Activated CD8-positive, alpha-beta memory T cell treated with anti-CD3 and anti-CD28 coated beads, Interleukin-2, amount 10 ng/mL, durations not matched to agents 7 days and 5 days (primary cell): ENCODE measurements around the gene CRISPLD2. TPM values are rescaled to one million over a fixed set of nuclear protein-coding genes. Genes with fewer than 3 reads are reported as not detected.

ENCODE experiments used
- ATAC-seq: fragments of 150-1000 bp; cut with Tn5 transposase; one replicate; pipeline ENCODE4 v1.10.0; 2021; ENCODE audit warnings: moderate library complexity
- CTCF ChIA-PET: fragments of 350-600 bp; sonication (Branson Sonifier 250); formaldehyde crosslinking; loops from one replicate; lab custom pipeline; 2021; ENCODE audit warnings: antibody characterized with exemption; lab: Charles Lee
- DNase-seq: peaks from one replicate; pipeline ENCODE4 v3.0.0-alpha.2; 2020
- H3K27ac Mint-ChIP-seq: one replicate; pipeline ENCODE4 v1.8.0; 2021; ENCODE audit warnings: mild to moderate bottlenecking, mixed read lengths
- H3K27me3 Mint-ChIP-seq: one replicate; pipeline ENCODE4 v1.8.0; 2021; ENCODE audit warnings: mixed read lengths
- H3K36me3 Mint-ChIP-seq: one replicate; pipeline ENCODE4 v1.8.0; 2021; ENCODE audit warnings: mild to moderate bottlenecking, mixed read lengths
- H3K4me1 Mint-ChIP-seq: one replicate; pipeline ENCODE4 v1.8.0; 2021; ENCODE audit warnings: mixed read lengths
- H3K4me3 Mint-ChIP-seq: one replicate; pipeline ENCODE4 v1.8.0; 2021; ENCODE audit warnings: mild to moderate bottlenecking, moderate library complexity, mixed read lengths
- H3K9me3 Mint-ChIP-seq: one replicate; pipeline ENCODE4 v1.8.0; 2022; ENCODE audit warnings: low read depth, mixed read lengths
- total RNA-seq, 2 experiments: library from RNA; stranded (reverse); gene quantifications; one replicate each; pipeline ENCODE4 v1.2.3, GENCODE V29; 2021

CRISPLD2 gene
- total RNA-seq, 2 experiments from 2014 or later: not detected

DNA sequence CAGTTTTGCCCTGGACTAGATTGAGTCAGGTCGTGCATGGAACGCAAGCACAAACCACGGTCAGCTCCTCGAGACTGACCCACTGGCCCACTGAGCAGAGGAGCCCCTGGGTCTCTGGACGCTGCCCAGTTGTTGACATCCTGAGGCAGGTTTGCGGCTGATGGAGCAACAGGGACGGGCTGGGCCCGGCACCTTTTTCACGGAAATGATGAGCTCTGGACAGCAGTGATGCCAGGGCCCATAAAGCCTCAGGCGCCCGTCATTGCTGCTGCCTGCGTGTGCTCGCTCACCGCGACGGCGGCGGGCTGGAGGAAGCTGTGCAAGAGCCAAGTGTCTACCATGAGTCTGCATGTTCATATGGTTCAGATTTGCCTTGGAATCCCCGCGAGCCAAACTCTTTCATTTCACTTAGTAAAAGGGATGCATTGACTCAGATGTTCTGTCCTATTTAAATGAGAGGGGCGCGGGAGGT, 30.8 kb upstream of the CRISPLD2 start:
- Mint-ChIP-seq H3K27me3 (no peaks in the 10 kb centered on the region), H3K36me3 (no peaks in the 10 kb centered on the region)
- CTCF ChIA-PET: no interaction called here

GRCh38 chr16:84789431-84789830, 30.4 kb upstream of the CRISPLD2 start:
- Mint-ChIP-seq H3K27ac (no peak overlapping the region), H3K36me3 (no peaks in the 10 kb centered on the region), H3K4me3 (no peak overlapping the region), H3K9me3 (no peaks in the 10 kb centered on the region), H3K27me3 (no peaks in the 10 kb centered on the region), H3K4me1 (no peaks in the 10 kb centered on the region)
- CTCF ChIA-PET: interaction anchor here (1.1 kb wide), 1 partner anchor 164 kb away, joined by 3 read pairs; no protein-coding TSS in a partner anchor
- ATAC-seq (no peak), DNase-seq (no peak)

More for the DNA sequence above, 30.8 kb upstream of the CRISPLD2 start:
- ATAC-seq (no peak), DNase-seq (no peak)
- Mint-ChIP-seq H3K27ac (no peak overlapping the region), H3K9me3 (no peaks in the 10 kb centered on the region), H3K4me1 (no peaks in the 10 kb centered on the region), H3K4me3 (no peak overlapping the region)

DNA sequence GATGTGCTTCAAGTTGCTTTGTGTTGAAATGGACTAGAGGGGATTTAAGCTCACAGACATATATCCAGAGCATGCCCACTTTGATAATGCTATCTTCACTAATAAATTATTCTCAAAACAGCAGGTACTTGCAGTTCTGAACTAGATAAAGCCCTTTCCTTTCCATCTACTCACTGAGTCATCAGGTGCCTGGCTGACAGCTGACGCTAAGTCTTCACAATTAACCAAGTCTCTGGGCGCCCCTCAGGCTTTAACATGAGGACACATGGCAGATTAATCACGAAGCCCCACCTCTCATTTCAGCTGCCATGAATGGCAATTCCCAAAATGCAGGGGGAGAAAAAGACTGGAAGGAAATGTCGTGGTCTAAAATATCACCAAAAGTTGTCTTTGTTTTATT, 29.5 kb upstream of the CRISPLD2 start:
- no peak for ATAC-seq

DNA sequence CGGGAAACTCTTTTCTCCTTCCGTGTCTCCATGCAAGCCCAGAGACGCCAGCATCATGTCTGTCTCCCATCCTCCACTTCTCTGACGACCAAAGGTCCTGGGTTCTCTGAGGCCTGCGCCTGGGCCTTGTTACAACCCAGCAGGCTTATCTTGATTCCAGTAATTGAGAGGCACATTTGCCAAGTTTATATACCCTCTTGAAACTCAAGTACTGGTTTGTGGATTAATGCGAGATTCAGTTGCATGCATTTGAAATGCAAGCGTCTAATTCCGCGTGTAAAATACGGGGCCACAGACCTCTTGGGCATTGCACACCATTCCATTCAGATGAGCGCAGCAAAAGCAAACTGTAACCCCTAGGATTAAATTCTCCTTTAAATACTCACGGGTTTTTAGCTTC, 28.7 kb upstream of the CRISPLD2 start:
- Mint-ChIP-seq H3K9me3 (no peaks in the 10 kb centered on the region), H3K27me3 (no peaks in the 10 kb centered on the region), H3K4me3 (no peak overlapping the region), H3K27ac (no peak overlapping the region), H3K4me1 (no peaks in the 10 kb centered on the region), H3K36me3 (no peaks in the 10 kb centered on the region)
- CTCF ChIA-PET: no interaction called here
- ATAC-seq: no peak
- DNase-seq: no peak

More for the DNA sequence above, 29.5 kb upstream of the CRISPLD2 start:
- Mint-ChIP-seq H3K9me3 (no peaks in the 10 kb centered on the region), H3K27me3 (no peaks in the 10 kb centered on the region), H3K4me3 (no peak overlapping the region), H3K27ac (no peak overlapping the region), H3K4me1 (no peaks in the 10 kb centered on the region), H3K36me3 (no peaks in the 10 kb centered on the region)
- no peak for DNase-seq
- CTCF ChIA-PET: interaction anchor here (1.1 kb wide), 1 partner anchor 163 kb away, joined by 3 read pairs; no protein-coding TSS in a partner anchor

DNA sequence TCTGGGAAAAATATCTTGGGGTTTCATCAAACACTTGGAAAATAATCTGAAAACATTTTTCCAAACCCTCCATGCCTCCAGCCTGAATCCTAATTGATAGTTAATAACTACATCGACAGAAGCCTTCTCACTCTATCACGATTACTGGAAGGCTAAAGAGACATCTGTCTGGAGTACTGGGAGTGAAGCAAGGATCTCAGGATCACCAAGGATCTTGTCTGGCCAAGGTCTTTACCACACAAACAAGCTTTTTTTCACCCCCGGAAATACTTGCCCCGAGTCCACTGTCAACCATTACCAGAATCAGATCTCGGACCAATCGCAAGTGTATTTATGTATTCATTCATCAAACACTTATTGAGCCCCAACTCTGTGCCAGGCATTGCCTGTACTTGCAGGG, 28.3 kb upstream of the CRISPLD2 start:
- Mint-ChIP-seq H3K27ac (no peak overlapping the region), H3K9me3 (no peaks in the 10 kb centered on the region), H3K4me3 (no peak overlapping the region), H3K27me3 (no peaks in the 10 kb centered on the region), H3K4me1 (no peaks in the 10 kb centered on the region), H3K36me3 (no peaks in the 10 kb centered on the region)
- CTCF ChIA-PET: no interaction called here
- DNase-seq (no peak), ATAC-seq (no peak)

DNA sequence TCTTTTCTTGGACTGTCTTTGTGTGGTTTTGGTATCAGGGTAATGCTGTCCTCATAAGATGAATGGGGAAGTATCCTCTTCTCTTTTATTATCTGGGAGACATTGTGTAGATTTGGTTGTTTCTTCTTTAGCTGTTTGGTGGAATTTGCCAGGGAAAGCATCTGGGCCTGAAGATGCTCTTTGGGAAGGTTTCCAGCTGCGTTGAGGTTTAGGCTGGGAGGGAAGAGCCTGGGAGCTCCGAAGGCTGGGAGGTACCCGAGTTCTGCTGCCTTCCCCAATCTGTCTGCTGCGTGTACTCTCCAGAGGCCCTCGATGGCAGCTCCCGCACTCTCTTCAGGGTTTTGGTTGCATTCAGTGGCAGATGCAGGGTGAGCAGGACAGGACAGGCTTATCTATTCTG, 25.6 kb upstream of the CRISPLD2 start:
- H3K27me3 Mint-ChIP-seq: no peaks in the 10 kb centered on the region
- no peaks in the 10 kb centered on the region for H3K4me1 Mint-ChIP-seq
- CTCF ChIA-PET: no interaction called here
- no peak overlapping the region for H3K27ac Mint-ChIP-seq
- no peak overlapping the region for H3K4me3 Mint-ChIP-seq
- no peak for DNase-seq
- no peaks in the 10 kb centered on the region for H3K9me3 Mint-ChIP-seq
- no peaks in the 10 kb centered on the region for H3K36me3 Mint-ChIP-seq
- ATAC-seq: no peak

DNA sequence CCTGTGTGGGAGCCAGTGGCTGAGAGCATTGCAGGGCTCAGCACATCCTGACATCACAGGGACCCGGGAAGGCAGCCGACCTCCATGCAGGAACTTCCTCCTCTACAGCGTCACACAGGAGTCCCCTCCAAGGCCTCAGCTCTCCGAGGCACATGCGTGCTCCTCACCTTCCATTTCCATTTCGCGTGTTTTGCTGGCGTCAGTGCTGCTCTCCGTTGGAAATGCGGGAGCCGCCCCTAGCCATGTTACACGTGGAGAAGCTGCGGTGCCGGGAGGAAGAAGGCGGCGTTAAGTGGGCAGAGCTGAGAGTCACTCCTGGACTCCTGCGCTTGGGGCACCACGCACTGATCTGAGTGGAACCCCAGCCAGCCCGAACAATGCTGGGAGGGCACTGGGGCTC, 25.2 kb upstream of the CRISPLD2 start:
- no peak for DNase-seq
- Mint-ChIP-seq H3K36me3 (no peaks in the 10 kb centered on the region), H3K4me3 (no peak overlapping the region), H3K27ac (no peak overlapping the region), H3K4me1 (no peaks in the 10 kb centered on the region), H3K9me3 (no peaks in the 10 kb centered on the region), H3K27me3 (no peaks in the 10 kb centered on the region)
- CTCF ChIA-PET: no interaction called here
- ATAC-seq: no peak

DNA sequence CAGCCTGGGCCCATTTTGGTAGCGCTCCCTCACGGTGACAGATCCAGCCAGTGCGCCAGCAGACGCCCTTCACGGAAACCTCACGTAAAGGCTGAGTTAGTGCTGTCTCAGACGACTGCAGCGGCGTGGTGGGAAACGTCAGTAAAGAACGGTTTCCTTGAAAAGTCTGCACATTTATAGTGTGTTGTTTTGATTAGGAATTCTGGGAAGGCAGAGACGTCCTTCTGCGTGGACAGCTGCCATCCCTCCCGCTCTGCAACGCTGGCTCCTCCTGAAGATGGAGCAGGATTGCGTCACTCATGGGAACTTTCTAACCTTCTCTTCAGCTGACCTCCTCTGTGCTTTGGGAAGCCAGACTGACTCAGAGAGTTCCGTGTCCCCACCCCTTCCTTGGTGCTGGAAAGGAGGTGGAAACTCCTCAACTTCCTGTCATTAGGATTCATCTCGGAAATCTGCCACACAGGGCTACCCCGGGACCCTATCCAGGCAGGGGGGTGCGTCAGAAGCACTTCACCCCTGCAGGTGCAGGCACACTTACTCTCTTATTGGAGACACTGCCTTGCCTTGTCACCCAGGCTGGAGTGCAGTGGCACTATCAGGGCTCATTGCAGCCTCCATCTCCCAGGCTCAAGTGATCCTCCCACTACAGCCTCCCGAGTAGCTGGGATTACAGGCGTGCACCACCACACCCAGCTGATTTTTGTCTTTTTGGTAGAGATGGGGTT, 24.3 kb upstream of the CRISPLD2 start:
- ATAC-seq (no peak), DNase-seq (no peak)
- Mint-ChIP-seq H3K4me3 (no peak overlapping the region), H3K27ac (no peak overlapping the region), H3K27me3 (no peaks in the 10 kb centered on the region), H3K9me3 (no peaks in the 10 kb centered on the region), H3K36me3 (no peaks in the 10 kb centered on the region), H3K4me1 (no peaks in the 10 kb centered on the region)
- CTCF ChIA-PET: no interaction called here

- Mint-ChIP-seq H3K4me3 (no peak overlapping the region), H3K4me1 (peaks cover under 1% of the 10 kb centered on the region), H3K27me3 (no peaks in the 10 kb centered on the region), H3K27ac (no peak overlapping the region), H3K36me3 (no peaks in the 10 kb centered on the region), H3K9me3 (no peaks in the 10 kb centered on the region)
- no peak for ATAC-seq
- CTCF ChIA-PET: no interaction called here
- DNase-seq: no peak
These were observed 19.4 kb upstream of the CRISPLD2 start for GRCh38 chr16:84800158-84800978.

DNA sequence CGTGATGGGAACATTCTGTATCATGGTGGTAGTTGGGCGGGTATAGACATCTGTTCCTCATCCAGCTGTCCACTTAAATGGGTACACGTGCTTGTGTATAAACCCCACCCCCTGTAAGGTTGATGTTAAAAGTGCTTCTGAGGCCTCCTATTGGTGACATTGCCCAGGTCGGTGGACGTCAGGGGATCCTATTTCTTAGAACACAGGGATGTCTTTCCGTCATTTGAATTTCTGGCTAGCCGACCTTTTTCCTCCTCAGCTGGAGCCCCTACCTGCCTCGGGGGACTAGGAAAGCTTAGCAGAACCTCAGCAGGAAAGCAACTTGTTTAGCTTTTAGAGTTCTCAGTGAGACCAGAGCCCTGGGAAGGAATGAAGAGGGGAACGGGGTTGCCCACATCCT, 16.6 kb upstream of the CRISPLD2 start:
- no peak overlapping the region for H3K4me3 Mint-ChIP-seq
- H3K27ac Mint-ChIP-seq: no peak overlapping the region
- CTCF ChIA-PET: no interaction called here
- no peak for ATAC-seq
- no peaks in the 10 kb centered on the region for H3K36me3 Mint-ChIP-seq
- no peaks in the 10 kb centered on the region for H3K9me3 Mint-ChIP-seq
- H3K27me3 Mint-ChIP-seq: no peaks in the 10 kb centered on the region
- peaks cover 10% of the 10 kb centered on the region for H3K4me1 Mint-ChIP-seq
- no peak for DNase-seq

DNA sequence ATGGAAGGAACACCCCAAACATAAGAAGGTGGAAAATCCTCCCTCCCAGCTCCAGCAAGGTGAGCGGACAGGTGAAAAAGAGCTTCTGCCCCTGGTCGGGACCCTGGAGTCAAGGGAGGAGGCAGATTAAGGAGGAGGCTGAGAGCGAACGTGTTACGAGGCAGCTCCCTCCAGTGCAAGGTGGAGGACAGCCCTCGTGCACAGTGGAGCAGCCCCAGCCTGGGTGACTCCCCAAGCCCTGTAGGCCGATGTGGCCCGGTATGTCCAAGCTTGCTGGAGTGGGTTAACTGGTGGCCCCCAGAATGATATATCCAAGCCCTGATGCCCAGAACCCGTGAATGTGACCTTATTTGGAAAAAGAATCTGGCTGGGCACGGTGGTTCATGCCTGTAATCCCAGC, 15.5 kb upstream of the CRISPLD2 start:
- Mint-ChIP-seq H3K4me3 (no peak overlapping the region), H3K36me3 (no peaks in the 10 kb centered on the region)
- CTCF ChIA-PET: no interaction called here

DNA sequence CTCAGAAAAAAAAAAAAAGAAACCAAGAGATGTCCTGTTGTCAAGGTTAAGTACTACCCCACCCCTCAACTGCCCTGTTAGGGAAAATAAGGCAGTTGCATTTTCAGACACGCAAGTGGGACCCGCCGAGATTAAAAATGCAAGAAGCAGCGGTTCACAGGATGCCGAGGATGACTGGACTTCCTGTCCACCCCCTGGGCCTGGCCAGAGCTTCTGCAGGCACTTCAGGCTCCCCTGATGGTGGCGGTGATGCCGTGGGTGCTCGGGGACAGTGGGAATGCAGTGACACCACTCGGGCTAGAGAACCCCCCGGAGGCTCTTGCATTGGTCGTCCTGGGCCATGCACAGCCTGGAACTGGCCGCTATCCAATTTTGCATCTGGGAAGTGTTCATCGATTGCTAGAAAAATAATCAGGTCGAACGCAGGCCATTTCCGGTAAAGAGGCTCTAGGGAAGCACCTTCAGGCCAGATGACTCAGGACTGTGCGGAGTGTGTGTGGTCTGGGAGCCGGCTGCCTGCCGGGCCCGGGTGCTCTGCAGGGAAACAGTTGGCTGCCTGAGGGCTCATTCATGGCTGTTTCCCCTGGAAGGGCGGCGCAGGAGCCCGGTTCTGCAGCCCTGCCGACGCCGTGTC, 13.4 kb upstream of the CRISPLD2 start:
- Mint-ChIP-seq H3K4me3 (no peak overlapping the region), H3K4me1 (peaks cover 17% of the 10 kb centered on the region), H3K36me3 (no peaks in the 10 kb centered on the region), H3K9me3 (no peaks in the 10 kb centered on the region), H3K27me3 (peaks cover under 1% of the 10 kb centered on the region), H3K27ac (no peak overlapping the region)
- DNase-seq (peak; percentile 46), ATAC-seq (peak; percentile 47)
- CTCF ChIA-PET: interaction anchor here (0.9 kb wide), 1 partner anchor 52 kb away, joined by 3 read pairs; no protein-coding TSS in a partner anchor

More for the DNA sequence above, 15.5 kb upstream of the CRISPLD2 start:
- no peak overlapping the region for H3K27ac Mint-ChIP-seq
- no peaks in the 10 kb centered on the region for H3K9me3 Mint-ChIP-seq
- no peak for DNase-seq
- no peaks in the 10 kb centered on the region for H3K27me3 Mint-ChIP-seq
- H3K4me1 Mint-ChIP-seq: peaks cover 10% of the 10 kb centered on the region
- ATAC-seq: no peak

- no peak for DNase-seq
- Mint-ChIP-seq H3K27me3 (peaks cover 5% of the 10 kb centered on the region), H3K4me3 (no peak overlapping the region), H3K36me3 (no peaks in the 10 kb centered on the region), H3K4me1 (peaks cover 21% of the 10 kb centered on the region), H3K27ac (no peak overlapping the region), H3K9me3 (no peaks in the 10 kb centered on the region)
- no peak for ATAC-seq
- CTCF ChIA-PET: interaction anchor here (0.9 kb wide), 1 partner anchor 52 kb away, joined by 3 read pairs; no protein-coding TSS in a partner anchor
These were observed 12.9 kb upstream of the CRISPLD2 start for GRCh38 chr16:84806890-84807258.
